ENCODE results near the gene KPNB1.

- TF ChIP-seq CTCF (IDR thresholded peaks at IDR 0.05 in 8 of 11, conservative IDR thresholded peaks at IDR 0.05 in 3 of 11) (no peak), POLR2A (IDR thresholded peaks at IDR 0.05) (no peak)
Observed at GRCh38 chr17:47703191-47703591, 53.5 kb downstream of the KPNB1 start.

All from spleen (tissue), 7 donors.